Tibial nerve (tissue), 4 donors: ENCODE measurements around the gene CCDC9. TPM values are rescaled to one million over a fixed set of nuclear protein-coding genes. Genes with fewer than 3 reads are reported as not detected.
A peak's percentile ranks its signal among the peaks of the same experiment; 100 is the strongest.

Source experiments
- DNase-seq, 2 donors: peaks; one replicate each; pipeline ENCODE4 v3.0.0-alpha.2; 2019; ENCODE audit warnings: low spot score in 2 of 2
- H3K27ac ChIP-seq, 4 donors: fragments of 200-600 bp; sonication (generic) in 3 of 4; one replicate each; pipeline ENCODE4 v1.5.1; 2017 to 2019; ENCODE audit warnings: mild to moderate bottlenecking in 1 of 4
- H3K27me3 ChIP-seq, 2 donors: fragments of 200-600 bp; sonication (generic) in 1 of 2; one replicate each; pipeline versions ENCODE4 v1.5.1 to v1.6.0; 2017 to 2019
- H3K36me3 ChIP-seq, 3 donors: fragments of 200-600 bp; sonication (generic); one replicate each; pipeline ENCODE4 v1.5.1; 2018 to 2019
- H3K4me1 ChIP-seq, 4 donors: fragments of 200-600 bp; sonication (generic) in 3 of 4; one replicate each; pipeline ENCODE4 v1.5.1; 2017 to 2019
- H3K4me3 ChIP-seq, 4 donors: fragments of 200-600 bp; sonication (generic) in 3 of 4; one replicate each; pipeline ENCODE4 v1.5.1; 2017 to 2019; ENCODE audit warnings: mild to moderate bottlenecking in 1 of 4, moderate library complexity in 1 of 4
- H3K9me3 ChIP-seq, 4 donors: fragments of 200-600 bp; sonication (generic) in 3 of 4; one replicate each; pipeline ENCODE4 v1.5.1; 2017 to 2019
- EP300 ChIP-seq, 2 donors: sonication (generic); formaldehyde crosslinking; IDR thresholded peaks; one replicate each; pipeline ENCODE4 v1.6.1; 2017; ENCODE audit warnings: antibody characterized with exemption in 2 of 2, mild to moderate bottlenecking in 1 of 2
- POLR2A ChIP-seq, 2 donors: fragments of 450-650 bp; IDR thresholded peaks; one replicate each; pipeline ENCODE4 v1.6.1; 2017; ENCODE audit warnings: antibody characterized with exemption in 2 of 2, mild to moderate bottlenecking in 2 of 2, moderate library complexity in 2 of 2
- WGBS, 2 donors: methylation state at CpG; one replicate each; pipeline ENCODE4 v1.1.5; 2018; 5-methylcytosine and 5-hydroxymethylcytosine counted together
- total RNA-seq, 4 donors: library from RNA; depleted of rRNA; stranded (reverse); fragments of >200 nt; gene quantifications; one replicate each; pipeline ENCODE4 v1.1.0, GENCODE V29; 2016
- TF ChIP-seq, protein P1 (sequence below), 5 experiments: fragments of 200-600 bp in 3 of 5; fragments of 450-650 bp in 2 of 5; sonication (generic) in 3 of 5; IDR thresholded peaks; one replicate each; pipeline ENCODE4 v1.5.1; 2016 to 2019; ENCODE audit warnings: antibody characterized with exemption in 5 of 5, mild to moderate bottlenecking in 3 of 5, moderate library complexity in 2 of 5

CCDC9 gene
- total RNA-seq, 4 donors from 2014 or later, result 23.8 to 39.0 (median 32.7) TPM

- Histone ChIP-seq H3K27ac (no peak overlapping the region), H3K27me3 (peaks cover 0 to 12% of the 10 kb centered on the region in 2 donors), H3K36me3 (no peaks in the 10 kb centered on the region), H3K9me3 (no peaks in the 10 kb centered on the region), H3K4me3 (no peak overlapping the region), H3K4me1 (peaks cover 0 to 46% (median 28%) of the 10 kb centered on the region in 4 donors)
- no peak for TF ChIP-seq EP300 (IDR thresholded peaks at IDR 0.05)
- no peak for TF ChIP-seq POLR2A (IDR thresholded peaks at IDR 0.05)
- TF ChIP-seq, protein P1, sequence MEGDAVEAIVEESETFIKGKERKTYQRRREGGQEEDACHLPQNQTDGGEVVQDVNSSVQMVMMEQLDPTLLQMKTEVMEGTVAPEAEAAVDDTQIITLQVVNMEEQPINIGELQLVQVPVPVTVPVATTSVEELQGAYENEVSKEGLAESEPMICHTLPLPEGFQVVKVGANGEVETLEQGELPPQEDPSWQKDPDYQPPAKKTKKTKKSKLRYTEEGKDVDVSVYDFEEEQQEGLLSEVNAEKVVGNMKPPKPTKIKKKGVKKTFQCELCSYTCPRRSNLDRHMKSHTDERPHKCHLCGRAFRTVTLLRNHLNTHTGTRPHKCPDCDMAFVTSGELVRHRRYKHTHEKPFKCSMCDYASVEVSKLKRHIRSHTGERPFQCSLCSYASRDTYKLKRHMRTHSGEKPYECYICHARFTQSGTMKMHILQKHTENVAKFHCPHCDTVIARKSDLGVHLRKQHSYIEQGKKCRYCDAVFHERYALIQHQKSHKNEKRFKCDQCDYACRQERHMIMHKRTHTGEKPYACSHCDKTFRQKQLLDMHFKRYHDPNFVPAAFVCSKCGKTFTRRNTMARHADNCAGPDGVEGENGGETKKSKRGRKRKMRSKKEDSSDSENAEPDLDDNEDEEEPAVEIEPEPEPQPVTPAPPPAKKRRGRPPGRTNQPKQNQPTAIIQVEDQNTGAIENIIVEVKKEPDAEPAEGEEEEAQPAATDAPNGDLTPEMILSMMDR (IDR thresholded peaks at IDR 0.05), result no peak
- WGBS, 2 donors, result 14 to 17% methylated on average over 11 to 12 of the region's 27 CpGs
- DNase-seq, result peak in 1 of 2 donors; percentile 60
Measured at GRCh38 chr19:47240996-47241918, 15.1 kb upstream of the CCDC9 start.

- Histone ChIP-seq H3K27ac (no peak overlapping the region), H3K36me3 (no peaks in the 10 kb centered on the region)
- 79 to 84% methylated on average over 7 of the region's 7 CpGs for WGBS, 2 donors
Measured at GRCh38 chr19:47241919-47242577, 14.3 kb upstream of the CCDC9 start.

DNA sequence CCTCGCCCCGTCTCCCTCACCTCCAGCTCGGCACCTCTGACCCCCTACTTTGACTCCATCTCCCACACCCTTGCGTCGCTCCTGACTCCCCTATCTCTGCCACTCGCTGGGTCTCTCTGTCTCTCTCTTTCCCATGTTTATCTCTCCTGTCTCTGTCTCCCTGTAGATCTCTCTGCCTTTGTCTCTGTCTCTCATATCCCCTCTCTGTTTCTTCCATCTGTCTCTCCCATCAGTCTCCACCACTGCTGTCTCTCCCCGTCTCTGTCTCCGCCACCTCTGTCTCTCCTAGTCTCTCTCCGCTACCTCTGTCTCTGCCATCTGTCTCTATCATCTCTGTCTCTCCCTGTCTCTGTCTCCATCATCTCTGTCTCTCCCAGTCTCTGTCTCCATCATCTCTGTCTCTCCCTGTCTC is 13.0 kb upstream of the CCDC9 start:
- 17% methylated on average over 7 to 9 of the region's 9 CpGs for WGBS, 2 donors
- Histone ChIP-seq H3K27me3 (peaks cover 0 to 12% of the 10 kb centered on the region in 2 donors), H3K36me3 (no peaks in the 10 kb centered on the region), H3K9me3 (no peaks in the 10 kb centered on the region), H3K4me1 (peaks cover 0 to 55% (median 28%) of the 10 kb centered on the region in 4 donors), H3K4me3 (peak overlapping the region in 1 of 4 donors; percentile 27), H3K27ac (peak overlapping the region in 3 of 4 donors; percentile 14 to 73 (median 60))
- no peak for TF ChIP-seq EP300 (IDR thresholded peaks at IDR 0.05)
- TF ChIP-seq POLR2A (IDR thresholded peaks at IDR 0.05), result no peak
- no peak for DNase-seq

More at GRCh38 chr19:47241919-47242577, 14.3 kb upstream of the CCDC9 start:
- Histone ChIP-seq H3K27me3 (peaks cover 0 to 12% of the 10 kb centered on the region in 2 donors), H3K4me1 (peaks cover 0 to 46% (median 28%) of the 10 kb centered on the region in 4 donors), H3K9me3 (no peaks in the 10 kb centered on the region), H3K4me3 (no peak overlapping the region)
- TF ChIP-seq EP300 (IDR thresholded peaks at IDR 0.05) (no peak), POLR2A (IDR thresholded peaks at IDR 0.05) (no peak)
- TF ChIP-seq, protein P1 (IDR thresholded peaks at IDR 0.05), result no peak
- no peak for DNase-seq

- TF ChIP-seq, protein P1 (IDR thresholded peaks at IDR 0.05), result peak; percentile 99 to 100 (median 99)
- TF ChIP-seq EP300 (IDR thresholded peaks at IDR 0.05) (peak; percentile 63 to 90), POLR2A (IDR thresholded peaks at IDR 0.05) (peak in 1 of 2 donors; percentile 16)
- Histone ChIP-seq H3K4me1 (peaks cover 0 to 54% (median 28%) of the 10 kb centered on the region in 4 donors), H3K4me3 (peak overlapping the region in 2 of 4 donors; percentile 40 to 44), H3K9me3 (no peaks in the 10 kb centered on the region), H3K36me3 (no peaks in the 10 kb centered on the region), H3K27me3 (peaks cover 0 to 12% of the 10 kb centered on the region in 2 donors), H3K27ac (peak overlapping the region in 2 of 4 donors; percentile 60 to 73)
- peak; percentile 75 to 77 for DNase-seq
- WGBS, 2 donors, result 3 to 4% methylated on average over 17 to 30 of the region's 46 CpGs
Measured at GRCh38 chr19:47243776-47244547, 12.4 kb upstream of the CCDC9 start.
